Measurements from ENCODE around the gene NPR1. TPM values are rescaled to one million over a fixed set of nuclear protein-coding genes. Genes with fewer than 3 reads are reported as not detected.
"Not testable (repeated sequence)": the region's sequence is repeated elsewhere in the genome, so short reads cannot be mapped to it uniquely, and the experiment has no call there.

Gene NPR1
- total RNA-seq, 1 experiment from 2014 or later: 16.5 TPM

DNA sequence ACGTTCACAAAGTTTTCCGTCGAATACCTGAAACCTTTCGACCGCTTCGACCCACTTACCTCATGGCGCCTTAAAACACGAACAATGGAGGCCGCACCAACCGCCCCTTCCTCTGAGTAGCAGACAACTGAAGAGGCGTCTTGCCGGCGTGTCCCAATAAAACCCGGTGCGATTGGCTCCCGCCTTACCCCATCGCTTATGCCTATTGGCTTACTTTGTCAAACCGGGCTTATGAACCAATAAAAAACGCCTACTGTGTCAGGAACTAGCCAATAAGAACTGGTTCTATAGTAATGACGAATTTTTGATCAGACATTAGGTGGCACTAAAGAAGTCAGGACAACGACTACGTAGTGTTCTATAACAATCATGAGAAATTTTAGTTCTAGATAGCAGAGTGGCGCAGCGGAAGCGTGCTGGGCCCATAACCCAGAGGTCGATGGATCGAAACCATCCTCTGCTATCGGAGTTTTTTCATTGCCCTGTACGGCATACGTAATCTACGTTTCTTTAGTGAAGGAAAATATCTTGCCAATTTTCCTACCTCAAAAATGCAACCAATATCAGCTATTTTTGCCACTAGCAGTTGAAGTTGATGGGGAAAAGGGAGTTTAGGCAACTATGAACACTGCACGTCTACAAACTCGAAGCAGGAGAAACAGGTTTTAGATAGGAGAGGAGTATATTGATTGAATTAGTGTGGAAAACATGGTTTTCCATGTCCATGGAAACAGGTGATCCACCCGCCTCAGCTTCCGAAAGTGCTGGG, 7.4 kb upstream of the NPR1 start, which contains the start of gene ILF2 (continued):
- TF ChIP-seq, protein P1, sequence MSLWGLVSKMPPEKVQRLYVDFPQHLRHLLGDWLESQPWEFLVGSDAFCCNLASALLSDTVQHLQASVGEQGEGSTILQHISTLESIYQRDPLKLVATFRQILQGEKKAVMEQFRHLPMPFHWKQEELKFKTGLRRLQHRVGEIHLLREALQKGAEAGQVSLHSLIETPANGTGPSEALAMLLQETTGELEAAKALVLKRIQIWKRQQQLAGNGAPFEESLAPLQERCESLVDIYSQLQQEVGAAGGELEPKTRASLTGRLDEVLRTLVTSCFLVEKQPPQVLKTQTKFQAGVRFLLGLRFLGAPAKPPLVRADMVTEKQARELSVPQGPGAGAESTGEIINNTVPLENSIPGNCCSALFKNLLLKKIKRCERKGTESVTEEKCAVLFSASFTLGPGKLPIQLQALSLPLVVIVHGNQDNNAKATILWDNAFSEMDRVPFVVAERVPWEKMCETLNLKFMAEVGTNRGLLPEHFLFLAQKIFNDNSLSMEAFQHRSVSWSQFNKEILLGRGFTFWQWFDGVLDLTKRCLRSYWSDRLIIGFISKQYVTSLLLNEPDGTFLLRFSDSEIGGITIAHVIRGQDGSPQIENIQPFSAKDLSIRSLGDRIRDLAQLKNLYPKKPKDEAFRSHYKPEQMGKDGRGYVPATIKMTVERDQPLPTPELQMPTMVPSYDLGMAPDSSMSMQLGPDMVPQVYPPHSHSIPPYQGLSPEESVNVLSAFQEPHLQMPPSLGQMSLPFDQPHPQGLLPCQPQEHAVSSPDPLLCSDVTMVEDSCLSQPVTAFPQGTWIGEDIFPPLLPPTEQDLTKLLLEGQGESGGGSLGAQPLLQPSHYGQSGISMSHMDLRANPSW (CRISPR knock-in tag; conservative IDR thresholded peaks at IDR 0.05; ENCODE audit: low read depth): no peak

DNA sequence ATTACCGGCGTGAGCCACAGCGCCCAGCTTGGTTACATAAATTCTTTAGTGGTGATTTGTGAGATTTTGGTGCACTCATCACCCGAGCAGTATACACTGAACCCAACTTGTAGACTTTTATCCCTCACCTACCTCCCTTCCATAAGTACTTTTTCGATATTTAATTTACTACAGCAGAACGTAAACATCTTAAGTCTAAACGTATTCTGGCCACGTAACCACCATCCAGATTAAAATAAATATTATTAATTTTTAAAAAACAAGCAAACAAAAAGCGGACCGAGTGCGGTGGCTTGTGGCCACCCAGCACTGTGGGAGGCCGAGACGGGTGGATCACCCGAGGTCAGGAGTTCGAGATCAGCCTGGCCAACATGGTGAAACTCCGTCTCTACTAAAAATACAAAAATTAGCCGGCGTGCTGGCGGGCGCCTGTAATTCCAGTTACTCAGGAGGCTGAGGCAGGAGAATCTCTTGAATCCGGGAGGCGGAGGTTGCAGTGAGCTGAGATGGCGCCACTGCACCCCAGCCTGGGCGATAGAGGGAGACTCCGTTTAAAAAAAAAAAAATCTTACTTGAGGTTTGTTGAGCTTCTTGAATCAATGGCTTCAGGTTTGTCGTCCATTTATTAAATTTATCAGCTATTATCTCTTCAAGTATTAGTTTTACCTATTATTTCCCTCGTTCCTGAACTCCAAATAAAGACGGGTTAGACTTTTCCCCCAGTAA, 6.7 kb upstream of the NPR1 start:
- peaks cover 14% of the 10 kb centered on the region for H3K4me1 Mint-ChIP-seq
- ATAC-seq; H3K4me3 Mint-ChIP-seq; H3K9me3 Mint-ChIP-seq; H3K27ac Mint-ChIP-seq; H3K27me3 Mint-ChIP-seq (ENCODE audit: low read depth): not testable (repeated sequence)
- peak; percentile 37 for DNase-seq (ENCODE audit: low spot score)
- ChIA-PET POLR2A (interaction anchor here (1.0 to 1.8 kb wide), 2 partner anchors 38 to 104 kb away, joined by 3 to 9 read pairs; partner anchors contain the start of gene CHTOP), CTCF (interaction anchor here (0.8 to 1.7 kb wide), 7 partner anchors 45 to 315 kb away, joined by 3 to 7 read pairs (median 5); partner anchors contain the start of genes INTS3, S100A13 and SLC27A3)
- H3K36me3 Mint-ChIP-seq: peaks cover 36% of the 10 kb centered on the region

DNA sequence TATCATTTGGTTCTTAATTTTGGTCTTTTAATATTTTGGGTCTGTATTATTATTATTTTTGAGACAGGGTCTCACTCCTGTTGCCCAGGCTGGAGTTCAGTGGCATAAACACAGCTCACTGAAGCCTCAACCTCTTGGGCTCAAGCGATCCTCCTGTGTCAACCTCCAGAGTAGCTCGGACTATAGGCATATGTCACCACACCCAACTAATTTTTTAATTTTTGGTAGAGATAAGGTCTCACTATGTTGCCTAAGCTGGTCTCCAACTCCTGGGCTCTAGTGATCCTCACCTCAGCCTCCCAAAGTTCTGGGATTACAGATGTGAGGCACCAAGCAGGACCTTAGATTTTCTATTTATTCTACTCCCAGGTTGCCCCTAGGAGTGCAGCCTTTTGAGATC, 5.0 kb upstream of the NPR1 start:
- ChIA-PET POLR2A (interaction anchor here (0.7 kb wide), 1 partner anchor 14 kb away, joined by 3 read pairs; no protein-coding TSS in a partner anchor), CTCF (interaction anchor here (0.7 kb wide), 1 partner anchor 11 kb away, joined by 4 read pairs; no protein-coding TSS in a partner anchor)
- H3K36me3 Mint-ChIP-seq: peaks cover 19% of the 10 kb centered on the region
- no peaks in the 10 kb centered on the region for H3K9me3 Mint-ChIP-seq
- no peak for ATAC-seq
- no peak for DNase-seq (ENCODE audit: low spot score)
- peak overlapping the region; percentile 15 for H3K4me3 Mint-ChIP-seq
- TF ChIP-seq GABPB1 (CRISPR knock-in tag; IDR thresholded peaks at IDR 0.05) (no peak), SOX15 (CRISPR knock-in tag; IDR thresholded peaks at IDR 0.05) (no peak), ZNF671 (CRISPR knock-in tag; IDR thresholded peaks at IDR 0.05) (no peak), CREM (CRISPR knock-in tag; IDR thresholded peaks at IDR 0.05) (no peak), RELA (CRISPR knock-in tag; IDR thresholded peaks at IDR 0.05; ENCODE audit: borderline replicate concordance) (no peak), MYBL2 (CRISPR knock-in tag; IDR thresholded peaks at IDR 0.05) (no peak), GTF2I (CRISPR knock-in tag; conservative IDR thresholded peaks at IDR 0.05) (no peak), NFATC4 (CRISPR knock-in tag; IDR thresholded peaks at IDR 0.05) (no peak), GRHL2 (CRISPR knock-in tag; IDR thresholded peaks at IDR 0.05; ENCODE audit: insufficient replicate concordance, severe bottlenecking) (no peak), ATF1 (CRISPR knock-in tag; IDR thresholded peaks at IDR 0.05) (no peak), NFE2L1 (CRISPR knock-in tag; IDR thresholded peaks at IDR 0.05) (no peak), NR2C2 (CRISPR knock-in tag; IDR thresholded peaks at IDR 0.05) (no peak)
- TF ChIP-seq, protein P2, sequence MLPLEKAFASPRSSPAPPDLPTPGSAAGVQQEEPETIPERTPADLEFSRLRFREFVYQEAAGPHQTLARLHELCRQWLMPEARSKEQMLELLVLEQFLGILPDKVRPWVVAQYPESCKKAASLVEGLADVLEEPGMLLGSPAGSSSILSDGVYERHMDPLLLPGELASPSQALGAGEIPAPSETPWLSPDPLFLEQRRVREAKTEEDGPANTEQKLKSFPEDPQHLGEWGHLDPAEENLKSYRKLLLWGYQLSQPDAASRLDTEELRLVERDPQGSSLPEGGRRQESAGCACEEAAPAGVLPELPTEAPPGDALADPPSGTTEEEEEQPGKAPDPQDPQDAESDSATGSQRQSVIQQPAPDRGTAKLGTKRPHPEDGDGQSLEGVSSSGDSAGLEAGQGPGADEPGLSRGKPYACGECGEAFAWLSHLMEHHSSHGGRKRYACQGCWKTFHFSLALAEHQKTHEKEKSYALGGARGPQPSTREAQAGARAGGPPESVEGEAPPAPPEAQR (CRISPR knock-in tag; IDR thresholded peaks at IDR 0.05): no peak
- TF ChIP-seq, protein P3, sequence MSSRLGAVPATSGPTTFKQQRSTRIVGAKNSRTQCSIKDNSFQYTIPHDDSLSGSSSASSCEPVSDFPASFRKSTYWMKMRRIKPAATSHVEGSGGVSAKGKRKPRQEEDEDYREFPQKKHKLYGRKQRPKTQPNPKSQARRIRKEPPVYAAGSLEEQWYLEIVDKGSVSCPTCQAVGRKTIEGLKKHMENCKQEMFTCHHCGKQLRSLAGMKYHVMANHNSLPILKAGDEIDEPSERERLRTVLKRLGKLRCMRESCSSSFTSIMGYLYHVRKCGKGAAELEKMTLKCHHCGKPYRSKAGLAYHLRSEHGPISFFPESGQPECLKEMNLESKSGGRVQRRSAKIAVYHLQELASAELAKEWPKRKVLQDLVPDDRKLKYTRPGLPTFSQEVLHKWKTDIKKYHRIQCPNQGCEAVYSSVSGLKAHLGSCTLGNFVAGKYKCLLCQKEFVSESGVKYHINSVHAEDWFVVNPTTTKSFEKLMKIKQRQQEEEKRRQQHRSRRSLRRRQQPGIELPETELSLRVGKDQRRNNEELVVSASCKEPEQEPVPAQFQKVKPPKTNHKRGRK (CRISPR knock-in tag; IDR thresholded peaks at IDR 0.05; ENCODE audit: borderline replicate concordance): no peak
- TF ChIP-seq, protein P4, sequence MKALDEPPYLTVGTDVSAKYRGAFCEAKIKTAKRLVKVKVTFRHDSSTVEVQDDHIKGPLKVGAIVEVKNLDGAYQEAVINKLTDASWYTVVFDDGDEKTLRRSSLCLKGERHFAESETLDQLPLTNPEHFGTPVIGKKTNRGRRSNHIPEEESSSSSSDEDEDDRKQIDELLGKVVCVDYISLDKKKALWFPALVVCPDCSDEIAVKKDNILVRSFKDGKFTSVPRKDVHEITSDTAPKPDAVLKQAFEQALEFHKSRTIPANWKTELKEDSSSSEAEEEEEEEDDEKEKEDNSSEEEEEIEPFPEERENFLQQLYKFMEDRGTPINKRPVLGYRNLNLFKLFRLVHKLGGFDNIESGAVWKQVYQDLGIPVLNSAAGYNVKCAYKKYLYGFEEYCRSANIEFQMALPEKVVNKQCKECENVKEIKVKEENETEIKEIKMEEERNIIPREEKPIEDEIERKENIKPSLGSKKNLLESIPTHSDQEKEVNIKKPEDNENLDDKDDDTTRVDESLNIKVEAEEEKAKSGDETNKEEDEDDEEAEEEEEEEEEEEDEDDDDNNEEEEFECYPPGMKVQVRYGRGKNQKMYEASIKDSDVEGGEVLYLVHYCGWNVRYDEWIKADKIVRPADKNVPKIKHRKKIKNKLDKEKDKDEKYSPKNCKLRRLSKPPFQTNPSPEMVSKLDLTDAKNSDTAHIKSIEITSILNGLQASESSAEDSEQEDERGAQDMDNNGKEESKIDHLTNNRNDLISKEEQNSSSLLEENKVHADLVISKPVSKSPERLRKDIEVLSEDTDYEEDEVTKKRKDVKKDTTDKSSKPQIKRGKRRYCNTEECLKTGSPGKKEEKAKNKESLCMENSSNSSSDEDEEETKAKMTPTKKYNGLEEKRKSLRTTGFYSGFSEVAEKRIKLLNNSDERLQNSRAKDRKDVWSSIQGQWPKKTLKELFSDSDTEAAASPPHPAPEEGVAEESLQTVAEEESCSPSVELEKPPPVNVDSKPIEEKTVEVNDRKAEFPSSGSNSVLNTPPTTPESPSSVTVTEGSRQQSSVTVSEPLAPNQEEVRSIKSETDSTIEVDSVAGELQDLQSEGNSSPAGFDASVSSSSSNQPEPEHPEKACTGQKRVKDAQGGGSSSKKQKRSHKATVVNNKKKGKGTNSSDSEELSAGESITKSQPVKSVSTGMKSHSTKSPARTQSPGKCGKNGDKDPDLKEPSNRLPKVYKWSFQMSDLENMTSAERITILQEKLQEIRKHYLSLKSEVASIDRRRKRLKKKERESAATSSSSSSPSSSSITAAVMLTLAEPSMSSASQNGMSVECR (CRISPR knock-in tag; IDR thresholded peaks at IDR 0.05; ENCODE audit: borderline replicate concordance): no peak
- TF ChIP-seq, protein P5, sequence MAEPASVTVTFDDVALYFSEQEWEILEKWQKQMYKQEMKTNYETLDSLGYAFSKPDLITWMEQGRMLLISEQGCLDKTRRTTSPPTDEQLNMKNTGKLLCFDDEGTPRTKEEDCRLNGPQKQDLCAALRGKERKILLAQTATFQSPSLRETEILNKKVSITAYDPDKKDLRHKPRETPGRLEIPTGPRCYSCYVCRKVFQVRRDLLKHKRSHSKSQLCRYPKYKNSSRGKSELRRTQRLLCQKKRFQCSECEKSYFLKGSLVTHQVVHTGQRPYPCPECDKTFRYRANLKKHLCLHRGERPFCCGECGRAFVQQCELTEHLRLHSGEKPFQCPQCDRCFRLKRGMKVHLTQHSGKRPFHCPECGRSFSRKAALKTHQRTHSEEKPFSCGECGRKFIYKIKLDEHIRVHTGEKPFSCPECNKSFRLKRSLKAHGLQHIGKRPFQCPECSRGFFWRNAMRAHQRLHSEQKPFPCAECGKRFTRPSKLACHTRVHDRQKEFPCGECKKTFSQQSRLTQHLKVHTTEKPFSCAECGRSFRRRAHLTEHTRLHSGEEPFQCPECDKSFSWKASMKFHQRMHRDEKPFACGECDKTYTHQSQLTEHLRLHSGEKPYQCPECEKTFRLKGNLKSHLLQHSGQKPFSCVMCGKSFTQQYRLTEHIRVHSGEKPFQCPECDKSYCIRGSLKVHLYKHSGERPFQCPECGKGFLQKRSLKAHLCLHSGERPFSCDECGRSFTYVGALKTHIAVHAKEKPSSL (CRISPR knock-in tag; conservative IDR thresholded peaks at IDR 0.05): no peak
- TF ChIP-seq, protein P6, sequence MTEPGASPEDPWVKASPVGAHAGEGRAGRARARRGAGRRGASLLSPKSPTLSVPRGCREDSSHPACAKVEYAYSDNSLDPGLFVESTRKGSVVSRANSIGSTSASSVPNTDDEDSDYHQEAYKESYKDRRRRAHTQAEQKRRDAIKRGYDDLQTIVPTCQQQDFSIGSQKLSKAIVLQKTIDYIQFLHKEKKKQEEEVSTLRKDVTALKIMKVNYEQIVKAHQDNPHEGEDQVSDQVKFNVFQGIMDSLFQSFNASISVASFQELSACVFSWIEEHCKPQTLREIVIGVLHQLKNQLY (CRISPR knock-in tag; IDR thresholded peaks at IDR 0.05): no peak
- H3K4me1 Mint-ChIP-seq: peaks cover 22% of the 10 kb centered on the region
- H3K27me3 Mint-ChIP-seq (ENCODE audit: low read depth): peaks cover 9% of the 10 kb centered on the region
- H3K27ac Mint-ChIP-seq: no peak overlapping the region
